Thymus (tissue), 11 donors: ENCODE measurements around the gene REXO4. TPM values are rescaled to one million over a fixed set of nuclear protein-coding genes. Genes with fewer than 3 reads are reported as not detected.
"Not testable (repeated sequence)": the region's sequence is repeated elsewhere in the genome, so short reads cannot be mapped to it uniquely, and the experiment has no call there.

Experiments used
- DNase-seq, 9 donors: peaks; one replicate each; pipeline ENCODE4 v3.0.0-alpha.2; 2013; ENCODE audit warnings: low spot score in 9 of 9, low read depth in 6 of 9, missing footprints in 1 of 9
- H3K27ac ChIP-seq, 2 donors: one replicate each; pipeline ENCODE4 v1.5.1; 2013; ENCODE audit warnings: control low read depth in 1 of 2, low read depth in 1 of 2, low read length in 1 of 2, mild to moderate bottlenecking in 1 of 2, moderate library complexity in 1 of 2
- H3K27me3 ChIP-seq, 2 donors: one replicate each; pipeline ENCODE4 v1.5.1; 2013; ENCODE audit warnings: low read length in 1 of 2; ENCODE audit not compliant: control insufficient read depth in 2 of 2, insufficient read depth in 1 of 2
- H3K36me3 ChIP-seq, 2 donors: one replicate each; pipeline ENCODE4 v1.5.1; 2013; ENCODE audit warnings: low read length in 1 of 2, mild to moderate bottlenecking in 1 of 2, moderate library complexity in 1 of 2; ENCODE audit not compliant: control insufficient read depth in 2 of 2, insufficient read depth in 2 of 2
- H3K4me1 ChIP-seq, 2 donors: one replicate each; pipeline ENCODE4 v1.5.1; 2013; ENCODE audit warnings: low read length in 2 of 2; ENCODE audit not compliant: control insufficient read depth in 2 of 2, insufficient read depth in 2 of 2
- H3K4me3 ChIP-seq, 2 donors: one replicate each; pipeline ENCODE4 v1.5.1; 2013; ENCODE audit warnings: low read length in 2 of 2, control low read depth in 1 of 2, mild to moderate bottlenecking in 1 of 2
- H3K9me3 ChIP-seq, 2 donors: one replicate each; pipeline ENCODE4 v1.5.1; 2013; ENCODE audit warnings: low read length in 1 of 2, mild to moderate bottlenecking in 1 of 2; ENCODE audit not compliant: control insufficient read depth in 2 of 2, insufficient read depth in 1 of 2
- WGBS: extraction: QIAGEN DNeasy Blood & Tissue Kit; methylation state at CpG from one replicate; pipeline ENCODE4 v1.1.7; 2013; 5-methylcytosine and 5-hydroxymethylcytosine counted together
- polyA plus RNA-seq: library from polyadenylated mRNA; stranded (reverse); fragments of 200-250 nt; gene quantifications from one replicate; pipeline ENCODE4 v1.2.3, GENCODE V29; 2013
- total RNA-seq: library from RNA; stranded (reverse); fragments of 120-200 nt; gene quantifications from one replicate; pipeline ENCODE4 v1.2.4, GENCODE V29; 2013
- donor health status: healthy.

The REXO4 gene
- total and polyA plus RNA-seq, 2 donors = 17.5 to 20.4 TPM

- Histone ChIP-seq H3K36me3 (no peaks in the 10 kb centered on the region), H3K4me3 (no peak overlapping the region), H3K27ac (no peak overlapping the region), H3K9me3 (no peaks in the 10 kb centered on the region), H3K4me1 (peaks cover 4 to 12% of the 10 kb centered on the region in 2 donors), H3K27me3 (peaks cover 0 to 4% of the 10 kb centered on the region in 2 donors)
- no peak for DNase-seq
- 94% methylated on average over 19 of the region's 19 CpGs for WGBS
These were observed 36.5 kb upstream of the REXO4 start for GRCh38 chr9:133454325-133454724.

- DNase-seq = no peak
- Histone ChIP-seq H3K27me3 (peaks cover 0 to under 1% of the 10 kb centered on the region in 2 donors), H3K4me3 (no peak overlapping the region), H3K9me3 (no peaks in the 10 kb centered on the region), H3K27ac (no peak overlapping the region), H3K4me1 (peaks cover 0 to 6% of the 10 kb centered on the region in 2 donors), H3K36me3 (no peaks in the 10 kb centered on the region)
- 87% methylated on average over 11 of the region's 11 CpGs for WGBS
These were observed 35.8 kb upstream of the REXO4 start for GRCh38 chr9:133453651-133454050.

GRCh38 chr9:133452562-133452961 lies 34.8 kb upstream of the REXO4 start:
- no peak for DNase-seq
- H3K4me1 ChIP-seq = peaks cover 0 to 6% of the 10 kb centered on the region in 2 donors
- 96% methylated on average over 7 of the region's 7 CpGs for WGBS
- H3K27ac ChIP-seq = no peak overlapping the region
- no peak overlapping the region for H3K4me3 ChIP-seq
- H3K9me3 ChIP-seq = no peaks in the 10 kb centered on the region
- no peaks in the 10 kb centered on the region for H3K36me3 ChIP-seq
- no peaks in the 10 kb centered on the region for H3K27me3 ChIP-seq

GRCh38 chr9:133451865-133452264 lies 34.1 kb upstream of the REXO4 start:
- DNase-seq, H3K36me3 ChIP-seq, H3K4me3 ChIP-seq, H3K27me3 ChIP-seq, H3K9me3 ChIP-seq, H3K4me1 ChIP-seq, H3K27ac ChIP-seq: not testable (repeated sequence)
- WGBS = 95% methylated on average over 5 of the region's 5 CpGs

GRCh38 chr9:133449760-133450159 lies 31.9 kb upstream of the REXO4 start:
- Histone ChIP-seq H3K27me3 (no peaks in the 10 kb centered on the region), H3K9me3 (no peaks in the 10 kb centered on the region), H3K36me3 (no peaks in the 10 kb centered on the region), H3K4me3 (no peak overlapping the region), H3K4me1 (peaks cover 0 to 6% of the 10 kb centered on the region in 2 donors), H3K27ac (no peak overlapping the region)
- 98% methylated on average over 12 of the region's 12 CpGs for WGBS
- DNase-seq = no peak

- Histone ChIP-seq H3K36me3 (no peaks in the 10 kb centered on the region), H3K4me3 (no peak overlapping the region)
- DNase-seq = no peak
These were observed 30.7 kb upstream of the REXO4 start for GRCh38 chr9:133448487-133448972.

GRCh38 chr9:133445293-133445969 lies 27.6 kb upstream of the REXO4 start:
- WGBS = 92% methylated on average over 23 of the region's 23 CpGs
- no peak for DNase-seq
- no peak overlapping the region for H3K27ac ChIP-seq
- no peak overlapping the region for H3K4me3 ChIP-seq
- no peaks in the 10 kb centered on the region for H3K36me3 ChIP-seq
- H3K27me3 ChIP-seq = no peaks in the 10 kb centered on the region
- H3K4me1 ChIP-seq = peaks cover 0 to 2% of the 10 kb centered on the region in 2 donors
- no peaks in the 10 kb centered on the region for H3K9me3 ChIP-seq

More at GRCh38 chr9:133448487-133448972, 30.7 kb upstream of the REXO4 start:
- H3K4me1 ChIP-seq = no peaks in the 10 kb centered on the region
- H3K9me3 ChIP-seq = no peaks in the 10 kb centered on the region
- WGBS = 91% methylated on average over 13 of the region's 13 CpGs
- no peaks in the 10 kb centered on the region for H3K27me3 ChIP-seq
- no peak overlapping the region for H3K27ac ChIP-seq

- no peak overlapping the region for H3K4me3 ChIP-seq
- no peaks in the 10 kb centered on the region for H3K36me3 ChIP-seq
- H3K4me1 ChIP-seq = peaks cover 0 to 2% of the 10 kb centered on the region in 2 donors
- H3K9me3 ChIP-seq = no peaks in the 10 kb centered on the region
- no peak for DNase-seq
- WGBS = 94% methylated on average over 8 of the region's 8 CpGs
- no peaks in the 10 kb centered on the region for H3K27me3 ChIP-seq
- no peak overlapping the region for H3K27ac ChIP-seq
These were observed 26.2 kb upstream of the REXO4 start for GRCh38 chr9:133443982-133444381.

GRCh38 chr9:133443248-133443647 lies 25.4 kb upstream of the REXO4 start:
- 97% methylated on average over 15 of the region's 15 CpGs for WGBS
- H3K9me3 ChIP-seq = no peaks in the 10 kb centered on the region
- H3K4me1 ChIP-seq = peaks cover 0 to 2% of the 10 kb centered on the region in 2 donors
- no peak overlapping the region for H3K4me3 ChIP-seq
- H3K36me3 ChIP-seq = no peaks in the 10 kb centered on the region
- DNase-seq = no peak
- no peak overlapping the region for H3K27ac ChIP-seq
- no peaks in the 10 kb centered on the region for H3K27me3 ChIP-seq
